Gastrocnemius medialis (tissue), 4 donors: ENCODE results near the gene PDS5A.

ENCODE experiments used
- POLR2A ChIP-seq, 2 donors: fragments of 450-650 bp; IDR thresholded peaks; one replicate each; pipeline ENCODE4 v1.6.1; 2017; ENCODE audit warnings: antibody characterized with exemption in 2 of 2, mild to moderate bottlenecking in 2 of 2, moderate library complexity in 2 of 2
- TF ChIP-seq, protein P1 (sequence below), 5 experiments: fragments of 450-650 bp in 3 of 5; fragments of 200-600 bp in 2 of 5; sonication (generic) in 2 of 5; IDR thresholded peaks in 4 of 5; conservative IDR thresholded peaks in 1 of 5; 1 replicate in 4 of 5; 2 replicates in 1 of 5; pipeline ENCODE4 v1.5.1; 2016 to 2019; ENCODE audit warnings: antibody characterized with exemption in 5 of 5, mild to moderate bottlenecking in 3 of 5, moderate library complexity in 3 of 5

DNA sequence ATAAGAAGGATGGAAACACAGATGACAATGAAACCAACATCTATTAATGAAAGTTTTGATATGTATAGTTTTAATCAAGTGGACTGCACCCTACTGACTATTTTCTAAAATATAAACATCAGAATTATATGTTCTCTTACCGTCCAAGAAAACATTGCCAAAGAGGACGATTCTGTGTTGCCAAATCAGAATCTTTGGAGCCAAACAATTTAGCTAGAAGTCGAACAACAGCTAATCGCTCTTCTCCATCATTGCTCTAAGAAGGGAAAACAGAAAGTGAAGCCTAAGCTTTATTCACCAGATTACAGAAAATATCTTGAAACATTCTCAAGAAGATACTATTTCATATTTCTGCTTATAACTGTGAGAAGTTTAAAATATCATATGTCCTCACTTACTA lies 64.2 kb downstream of the PDS5A start:
- TF ChIP-seq POLR2A (IDR thresholded peaks at IDR 0.05), result no peak
- TF ChIP-seq, protein P1, sequence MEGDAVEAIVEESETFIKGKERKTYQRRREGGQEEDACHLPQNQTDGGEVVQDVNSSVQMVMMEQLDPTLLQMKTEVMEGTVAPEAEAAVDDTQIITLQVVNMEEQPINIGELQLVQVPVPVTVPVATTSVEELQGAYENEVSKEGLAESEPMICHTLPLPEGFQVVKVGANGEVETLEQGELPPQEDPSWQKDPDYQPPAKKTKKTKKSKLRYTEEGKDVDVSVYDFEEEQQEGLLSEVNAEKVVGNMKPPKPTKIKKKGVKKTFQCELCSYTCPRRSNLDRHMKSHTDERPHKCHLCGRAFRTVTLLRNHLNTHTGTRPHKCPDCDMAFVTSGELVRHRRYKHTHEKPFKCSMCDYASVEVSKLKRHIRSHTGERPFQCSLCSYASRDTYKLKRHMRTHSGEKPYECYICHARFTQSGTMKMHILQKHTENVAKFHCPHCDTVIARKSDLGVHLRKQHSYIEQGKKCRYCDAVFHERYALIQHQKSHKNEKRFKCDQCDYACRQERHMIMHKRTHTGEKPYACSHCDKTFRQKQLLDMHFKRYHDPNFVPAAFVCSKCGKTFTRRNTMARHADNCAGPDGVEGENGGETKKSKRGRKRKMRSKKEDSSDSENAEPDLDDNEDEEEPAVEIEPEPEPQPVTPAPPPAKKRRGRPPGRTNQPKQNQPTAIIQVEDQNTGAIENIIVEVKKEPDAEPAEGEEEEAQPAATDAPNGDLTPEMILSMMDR (IDR thresholded peaks at IDR 0.05 in 4 of 5, conservative IDR thresholded peaks at IDR 0.05 in 1 of 5), result no peak
